GM18526 (cell line): ENCODE measurements around the gene SERPINC1.

Source experiments
- POLR2A ChIP-seq: IDR thresholded peaks from 3 replicates; pipeline ENCODE4 v1.6.1; 2011; ENCODE audit not compliant: insufficient read length; ENCODE audit errors: extremely low read depth

SERPINC1 gene

DNA sequence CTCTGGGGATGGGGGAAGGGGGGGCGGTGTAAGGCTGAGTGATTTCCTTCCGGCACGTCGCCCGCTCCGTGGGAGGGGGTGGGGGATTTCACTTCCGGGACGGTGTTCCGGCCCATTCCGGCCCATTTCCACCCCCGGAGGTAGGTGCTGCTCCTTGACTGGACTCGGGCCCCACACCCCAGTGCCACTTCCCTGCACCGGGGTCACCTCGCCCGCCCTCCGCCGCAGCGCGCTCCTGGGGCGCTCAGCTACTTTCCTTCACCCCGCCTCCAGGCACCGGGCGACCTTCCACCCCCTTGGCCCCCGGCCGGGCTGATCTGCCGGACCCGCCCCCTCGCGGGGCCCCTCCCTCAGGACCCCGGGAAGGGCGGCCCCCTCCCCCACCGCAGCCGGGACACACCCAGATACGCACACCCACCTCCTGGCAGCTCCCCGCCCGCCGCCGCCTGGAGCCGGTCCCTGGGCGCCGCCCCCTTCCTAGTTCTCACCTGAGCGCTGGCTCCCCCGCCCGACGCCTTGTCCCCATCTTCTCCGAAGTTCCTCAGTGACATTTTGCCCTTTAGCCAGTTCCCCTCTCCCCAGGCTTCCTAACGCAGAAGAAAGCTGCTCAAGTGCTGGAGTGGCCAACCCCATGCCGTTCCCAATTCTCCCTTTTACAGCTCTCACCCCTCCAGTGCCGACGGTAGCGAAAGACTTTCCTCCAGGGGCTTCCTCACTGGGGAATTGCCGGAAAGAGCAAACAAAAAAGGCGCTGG, 48.7 kb downstream of the SERPINC1 start, which contains the start of gene ZBTB37:
TSS of gene ZBTB37 (plus strand) at position 115 of the 755 bp plus-strand sequence. CDS start 1,846 bp downstream, outside the sequence.
- TF ChIP-seq POLR2A, result no peak

DNA sequence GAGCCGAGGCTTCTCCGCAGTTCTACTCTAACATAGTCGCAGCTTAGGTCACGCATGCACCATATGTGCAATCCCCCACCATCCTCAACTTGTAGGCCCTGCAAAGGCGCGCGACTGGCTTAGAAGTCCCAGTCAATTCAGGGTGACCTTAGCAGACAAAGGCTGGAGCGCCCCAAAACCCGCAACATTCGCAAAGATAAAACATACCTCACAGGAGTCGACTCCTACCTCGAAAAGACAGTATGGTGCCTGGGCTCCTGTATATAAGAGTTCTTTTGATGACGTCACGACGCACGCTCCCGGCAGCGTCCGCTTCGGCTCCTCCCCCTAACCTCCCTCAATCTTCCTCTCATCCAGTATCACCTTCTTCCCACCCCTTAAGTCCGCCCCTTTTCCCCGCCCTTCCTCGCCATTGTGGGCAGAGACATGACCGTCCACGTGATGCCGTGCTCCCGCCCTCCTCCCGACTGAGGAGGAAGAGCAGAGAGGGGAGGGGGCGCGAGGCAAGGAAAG, 49.3 kb downstream of the SERPINC1 start, which contains the start of gene GAS5:
TSS of gene GAS5 (minus strand) at position 237 of the 513 bp plus-strand sequence.
- TF ChIP-seq POLR2A, result peak; percentile 99

DNA sequence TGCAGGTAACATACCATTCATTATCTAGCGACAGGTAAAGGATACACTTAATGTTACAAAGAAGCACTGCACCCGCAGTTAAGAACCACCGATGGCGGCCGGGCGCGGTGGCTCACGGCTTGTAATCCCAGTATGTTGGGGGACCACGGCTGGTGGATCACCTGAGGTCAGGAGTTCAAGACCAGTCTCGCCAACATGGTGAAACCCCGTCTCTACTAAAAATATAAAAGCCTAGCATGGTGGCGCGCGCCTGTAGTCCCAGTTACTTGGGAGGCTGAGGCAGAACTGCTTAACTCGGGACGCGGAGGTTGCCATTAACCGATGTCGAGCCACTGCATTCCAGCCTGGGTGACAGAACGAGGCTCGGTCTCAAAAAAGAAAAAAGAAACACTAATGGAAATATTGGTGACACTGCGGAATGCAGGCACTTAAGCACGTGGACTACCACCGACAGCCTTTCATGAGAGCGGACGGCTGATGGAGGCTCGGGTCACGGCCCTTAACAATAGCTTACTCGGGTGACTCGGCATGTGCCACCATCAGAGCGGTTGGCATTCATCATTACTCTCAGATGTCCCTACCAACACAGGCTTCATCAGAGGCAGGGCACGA, 49.9 kb downstream of the SERPINC1 start:
- no peak for TF ChIP-seq POLR2A

DNA sequence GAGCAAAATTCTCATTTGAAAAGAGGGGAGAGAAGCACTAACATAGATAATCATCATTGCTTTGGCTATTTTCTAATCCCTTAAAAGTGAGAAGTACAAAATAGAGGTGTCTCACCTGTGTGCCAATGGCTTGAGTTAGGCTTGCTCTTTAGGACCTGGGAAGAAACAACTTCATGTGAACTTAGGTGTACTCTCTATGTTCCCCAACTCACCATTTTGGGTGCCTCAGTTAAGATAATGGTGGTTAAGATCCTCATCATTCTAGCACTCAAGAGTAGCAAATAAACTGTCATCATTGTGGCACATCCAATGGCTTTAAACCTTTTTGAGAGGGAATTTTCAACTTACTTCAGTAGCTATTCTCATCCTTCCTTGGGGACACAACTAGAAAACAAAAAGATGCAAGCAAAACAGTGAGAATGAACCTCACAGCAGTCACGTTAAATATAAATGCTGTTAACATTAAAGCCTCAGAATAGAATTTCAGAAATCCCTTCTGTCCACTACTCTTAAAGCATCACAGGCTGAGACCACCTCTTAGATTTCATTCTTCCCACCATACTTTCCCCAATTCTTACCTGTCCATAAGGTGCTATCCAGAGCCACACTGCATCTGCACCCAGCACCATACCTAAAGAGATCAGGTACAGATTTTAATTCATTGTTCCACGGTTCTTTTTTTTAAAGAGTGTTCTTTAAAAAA, 50.6 kb downstream of the SERPINC1 start:
- no peak for TF ChIP-seq POLR2A

DNA sequence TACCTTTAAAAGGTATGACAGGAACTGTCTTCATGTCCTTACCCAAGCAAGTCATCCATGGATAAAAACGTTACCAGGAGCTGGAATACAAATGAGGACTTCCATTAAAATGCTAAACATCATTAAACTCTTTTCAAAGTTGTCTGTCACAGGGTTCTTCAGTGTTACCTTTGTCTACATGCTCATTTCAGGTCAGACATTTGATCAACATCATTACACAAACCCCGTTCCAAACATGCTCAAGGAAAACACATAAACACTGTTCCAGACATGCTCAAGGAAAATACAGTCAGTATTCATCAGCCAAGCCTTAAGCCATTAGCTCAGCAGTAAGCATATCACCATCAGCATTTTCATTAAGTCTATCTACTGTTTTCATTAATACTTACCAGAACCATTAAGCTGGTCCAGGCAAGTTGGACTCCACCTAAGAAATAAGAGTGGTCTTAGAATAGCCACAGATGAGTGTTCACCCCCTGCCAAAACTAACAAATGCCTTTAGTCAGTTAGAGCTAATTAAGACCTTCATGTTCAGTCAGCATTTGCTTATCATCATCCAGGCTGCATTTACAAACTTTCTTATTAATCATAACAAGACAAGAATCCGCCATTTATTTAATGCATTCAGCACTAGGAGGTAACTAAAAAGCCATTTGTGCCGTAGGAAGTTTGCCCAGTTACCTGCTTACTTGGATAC, 51.5 kb downstream of the SERPINC1 start:
- TF ChIP-seq POLR2A, result no peak

DNA sequence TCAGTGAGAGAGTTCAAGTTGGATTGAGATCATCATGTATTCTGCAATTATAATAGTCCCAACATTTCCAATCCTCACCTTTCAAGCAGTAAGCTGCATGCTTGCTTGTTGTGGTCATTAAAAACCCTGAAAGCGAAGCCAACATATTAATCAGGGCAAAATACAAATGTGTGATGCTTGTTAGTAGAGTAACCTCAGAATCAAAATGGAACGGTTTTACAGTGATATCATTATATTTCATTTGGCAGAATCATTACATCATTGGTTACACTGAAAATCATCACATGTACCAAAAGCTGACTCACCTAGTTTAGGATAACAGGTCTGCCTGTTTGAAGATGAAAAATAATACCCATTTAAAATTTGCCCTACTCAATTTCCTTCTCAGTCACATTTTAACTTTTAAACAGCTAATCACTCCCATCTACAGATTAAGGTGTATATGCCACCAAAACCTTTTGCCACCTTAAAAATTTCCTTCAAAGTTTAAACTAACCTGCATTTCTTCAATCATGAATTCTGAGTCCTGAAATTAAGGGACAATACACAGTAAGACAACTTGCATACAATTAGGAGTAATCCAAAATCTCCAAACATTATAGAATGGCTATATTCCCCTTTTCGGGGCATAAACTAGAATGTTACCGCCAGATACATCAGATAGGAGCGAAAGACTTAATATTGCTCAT, 52.8 kb downstream of the SERPINC1 start:
- no peak for TF ChIP-seq POLR2A

DNA sequence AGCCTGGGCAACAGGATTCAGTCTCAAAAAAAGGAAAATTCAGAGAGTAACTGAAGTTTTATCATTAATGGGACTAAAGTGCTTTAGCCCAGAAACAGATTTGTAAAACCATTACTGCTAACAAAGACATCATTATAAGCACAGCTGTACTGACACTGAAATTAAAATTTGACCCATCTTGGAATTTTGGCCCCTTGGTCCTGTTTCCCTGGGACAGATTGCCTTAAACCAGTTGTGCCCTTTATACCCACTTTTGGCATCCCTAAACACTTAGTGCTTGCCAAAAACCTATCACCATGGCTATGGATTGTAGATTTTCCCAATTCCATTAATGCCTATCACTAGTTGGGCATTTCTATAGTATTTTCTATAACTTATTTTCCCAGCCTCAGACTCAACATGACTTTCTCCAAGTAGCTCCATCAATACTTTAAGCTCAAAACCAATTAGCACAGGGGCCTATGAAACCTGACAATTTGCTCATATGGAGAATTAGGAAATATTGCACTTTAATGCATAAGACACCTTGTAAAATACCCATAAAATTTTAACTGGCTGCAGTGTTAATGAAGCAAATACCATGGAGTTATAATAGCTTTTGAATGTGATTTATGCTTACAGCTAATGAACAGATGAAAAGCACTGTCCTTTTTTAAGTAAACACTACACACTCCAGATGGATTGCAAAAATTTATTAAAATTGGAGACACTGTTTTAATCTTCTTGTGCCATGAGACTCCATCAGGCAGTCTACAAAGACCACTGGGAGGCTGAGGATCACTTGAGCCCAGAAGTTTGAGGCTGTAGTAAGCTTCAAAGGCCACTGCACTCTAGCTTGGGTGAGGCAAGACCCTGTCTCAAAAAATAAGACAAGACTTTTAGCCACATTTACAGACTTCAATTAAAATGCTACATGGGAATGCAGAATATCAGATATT, 53.6 kb downstream of the SERPINC1 start:
- TF ChIP-seq POLR2A, result no peak

DNA sequence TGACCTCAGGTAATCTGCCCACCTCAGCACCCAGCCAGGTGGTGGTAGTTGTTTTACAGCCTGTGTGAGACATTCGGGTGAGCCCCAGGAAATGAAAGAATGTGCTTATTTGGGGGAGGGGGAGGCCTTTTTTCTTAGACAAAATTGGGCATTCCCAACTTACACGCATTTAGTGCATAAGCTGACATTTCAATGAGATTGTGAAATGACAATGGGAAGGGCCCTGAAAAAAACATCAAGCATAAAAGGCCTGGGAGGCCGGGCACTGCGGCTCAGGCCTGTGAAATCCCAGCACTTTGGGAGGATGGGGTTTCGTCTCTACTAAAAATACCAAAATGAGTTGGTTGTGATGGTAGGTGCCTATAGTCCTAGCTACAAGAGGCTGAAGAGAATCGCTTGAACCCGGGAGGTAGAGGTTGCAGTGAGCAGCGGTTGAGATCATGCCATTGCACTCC, 54.3 kb downstream of the SERPINC1 start:
- no peak for TF ChIP-seq POLR2A

DNA sequence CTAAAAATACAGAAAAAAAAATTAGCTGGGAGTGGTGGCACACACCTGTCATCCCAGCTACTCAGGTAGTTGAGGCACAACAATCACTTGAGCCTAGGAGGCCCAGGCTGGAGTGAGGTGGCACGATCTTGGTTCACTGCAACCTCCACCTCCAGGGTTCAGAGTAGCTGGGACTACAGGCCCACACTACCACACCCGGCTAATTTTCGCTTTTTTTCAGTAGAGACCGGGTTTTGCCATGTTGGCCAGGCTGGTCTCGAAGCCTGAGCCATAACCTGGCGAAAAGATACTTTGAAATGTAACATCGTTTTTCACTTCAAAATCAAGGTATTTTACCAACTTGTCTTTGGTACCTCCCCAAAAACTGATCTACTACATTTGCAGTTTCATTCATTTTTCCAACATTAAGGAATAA, 55.4 kb downstream of the SERPINC1 start:
- peak; percentile 45 for TF ChIP-seq POLR2A

DNA sequence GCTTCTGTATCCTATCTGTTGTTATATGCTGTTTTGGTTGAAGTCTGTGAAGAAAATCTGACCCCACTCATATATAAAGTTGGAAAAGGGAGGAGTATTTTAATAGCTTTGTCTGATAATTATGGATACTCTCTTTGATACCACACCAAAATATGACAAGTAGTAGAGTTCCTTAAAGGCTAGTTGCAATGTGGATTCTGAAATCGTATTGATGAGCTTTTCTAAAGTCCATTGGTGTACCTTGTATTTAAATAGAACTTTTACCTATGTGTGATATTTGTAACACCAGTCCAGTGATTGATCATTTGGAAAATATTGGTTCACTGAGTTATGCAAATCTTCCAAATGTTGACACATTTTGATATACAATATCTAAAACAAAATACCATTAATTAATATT, 57.1 kb downstream of the SERPINC1 start:
- no peak for TF ChIP-seq POLR2A

DNA sequence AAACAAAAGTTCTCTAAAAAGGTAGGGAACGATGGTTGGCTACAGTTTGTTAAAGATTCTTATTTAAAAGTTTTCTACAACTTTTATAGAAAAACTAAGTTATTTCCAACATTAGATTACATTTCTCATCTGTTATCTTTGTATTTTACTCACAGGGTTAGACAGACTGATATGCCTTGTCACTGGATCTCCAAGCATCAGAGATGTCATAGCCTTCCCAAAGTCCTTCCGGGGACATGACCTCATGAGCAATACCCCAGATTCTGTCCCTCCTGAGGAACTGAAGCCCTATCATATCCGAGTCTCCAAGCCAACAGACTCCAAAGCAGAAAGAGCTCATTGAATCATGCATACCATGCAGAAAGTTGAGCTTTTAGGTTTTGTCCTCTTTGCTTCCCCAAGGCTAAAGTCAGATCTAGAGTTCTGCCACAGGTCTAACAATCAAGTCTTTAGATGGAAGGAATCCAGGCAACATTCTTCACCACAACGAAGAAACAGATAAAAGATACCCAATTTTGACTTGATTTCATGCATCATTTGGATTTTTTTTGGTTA, 59.7 kb downstream of the SERPINC1 start:
- TF ChIP-seq POLR2A, result no peak

DNA sequence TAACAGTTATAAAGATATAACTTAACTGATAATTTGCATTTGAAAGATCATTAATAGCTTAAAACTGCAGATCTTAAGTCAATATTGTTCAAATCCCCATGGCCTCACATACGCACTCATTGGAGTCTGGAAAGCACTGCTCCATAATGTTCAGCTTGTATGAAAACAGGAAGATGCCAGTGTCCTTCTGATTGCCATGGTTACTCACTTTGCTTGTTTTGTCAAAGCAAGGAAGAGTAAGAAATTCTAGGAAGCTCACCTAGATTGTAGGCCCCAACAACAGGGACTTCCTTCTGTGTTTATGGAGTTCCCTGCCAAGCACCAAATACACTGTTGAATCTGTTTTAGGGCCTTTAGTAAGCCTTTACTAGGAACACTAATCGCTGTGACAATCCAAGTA, 60.2 kb downstream of the SERPINC1 start:
- TF ChIP-seq POLR2A, result no peak

DNA sequence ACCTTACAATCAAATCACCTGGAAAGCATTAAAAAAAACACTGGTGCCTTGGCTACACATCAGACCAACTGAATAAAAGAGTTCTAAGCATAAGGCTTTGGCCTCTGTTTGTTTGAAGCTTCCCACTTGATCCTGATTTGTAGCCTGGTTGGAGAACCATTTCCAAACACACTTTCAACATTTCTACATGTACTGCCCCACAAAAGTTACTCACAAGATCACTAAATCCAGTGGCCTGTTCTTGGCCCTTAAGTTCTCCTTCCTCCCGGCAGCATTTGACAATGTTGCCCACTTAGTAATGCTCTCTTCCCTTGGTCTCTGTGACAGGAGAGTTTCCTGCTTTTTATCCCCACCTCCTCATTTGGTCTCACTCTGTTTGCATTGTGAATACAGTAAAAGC, 61.1 kb downstream of the SERPINC1 start:
- TF ChIP-seq POLR2A, result no peak
